K562 (cell line): ENCODE measurements around the gene LAGE3. TPM values are rescaled to one million over a fixed set of nuclear protein-coding genes. Genes with fewer than 3 reads are reported as not detected.

Source experiments
- ATAC-seq: fragments of 200-7000 bp; cut with Tn5 transposase; 3 replicates; pipeline ENCODE4 v1.9.1; 2020; ENCODE audit warnings: moderate library complexity
- BruUV-seq: library from RNA; stranded (reverse); fragments of 400-500 nt; replicated peaks from 2 replicates; lab custom pipeline; 2021; lab: Mats Ljungman, UMichigan
- CTCF ChIA-PET: fragments of 300-600 bp; formaldehyde crosslinking; extraction: SDS; loops from one replicate; lab custom pipeline; 2021; ENCODE audit warnings: low intra/inter-chr PET ratio; lab: Yijun Ruan, JAX
- POLR2A ChIA-PET: fragments of 300-600, 350-650 bp; sonication (Branson Sonifier 250); formaldehyde crosslinking; extraction: SDS; loops from one replicate; lab custom pipeline; 2021; ENCODE audit warnings: antibody characterized with exemption, inconsistent platforms; lab: Yijun Ruan, JAX
- DNase-seq, 4 experiments: peaks; one replicate each; pipeline versions ENCODE4 v3.0.0 to v3.0.0-alpha.2; 2011 to 2018; ENCODE audit warnings: low spot score in 3 of 4, mixed read lengths in 3 of 4; ENCODE audit errors: extremely low read depth in 1 of 4
- FAIRE-seq: peaks from 2 replicates; lab custom pipeline; 2011; peaks lifted over from hg19 to GRCh38; lab: Jason Lieb, UNC
- H2AFZ ChIP-seq: 2 replicates; pipeline ENCODE4 v1.6.0; 2011; ENCODE audit warnings: low read depth, low read length, control low read depth, inconsistent platforms
- H3K27ac ChIP-seq: fragments of 200-600 bp; 3 replicates; pipeline ENCODE4 v1.8.0; 2011; ENCODE audit warnings: low read depth, mild to moderate bottlenecking, control low read depth, inconsistent platforms, low read length, moderate library complexity, mixed read lengths; ENCODE audit errors: extremely low read depth
- H3K27me3 ChIP-seq, 2 experiments: fragments of 300-600 bp in 1 of 2; 2 replicates in 1 of 2; 3 replicates in 1 of 2; pipeline versions ENCODE4 v1.6.0 to v1.8.0; 2011; ENCODE audit warnings: inconsistent platforms in 2 of 2, low read length in 2 of 2, mild to moderate bottlenecking in 1 of 2, mixed read lengths in 1 of 2, moderate library complexity in 1 of 2; ENCODE audit not compliant: control insufficient read depth in 2 of 2, insufficient read depth in 2 of 2
- H3K36me3 ChIP-seq: fragments of 300-600 bp; 3 replicates; pipeline ENCODE4 v1.8.0; 2011; ENCODE audit warnings: mild to moderate bottlenecking, low read length, inconsistent platforms; ENCODE audit not compliant: control insufficient read depth, insufficient read depth
- H3K4me1 ChIP-seq, 2 experiments: fragments of 200-600 bp in 1 of 2; replicated peaks in 1 of 2; 2 replicates in 1 of 2; 3 replicates in 1 of 2; pipeline versions ENCODE4 v1.5.1 to v1.8.0; 2011; ENCODE audit warnings: inconsistent platforms in 2 of 2, low read length in 2 of 2, mild to moderate bottlenecking in 1 of 2, mixed read lengths in 1 of 2, moderate library complexity in 1 of 2; ENCODE audit not compliant: control insufficient read depth in 2 of 2, insufficient read depth in 2 of 2
- H3K4me2 ChIP-seq: 2 replicates; pipeline ENCODE4 v1.6.1; 2011; ENCODE audit warnings: low read length, control low read depth, inconsistent platforms, mixed read lengths; ENCODE audit not compliant: insufficient read depth
- H3K4me3 ChIP-seq: fragments of 200-600 bp; sonication (generic), shearing (Covaris generic); 2 replicates; pipeline ENCODE4 v1.5.1; 2016; ENCODE audit warnings: control low read depth, inconsistent platforms
- H3K79me2 ChIP-seq: fragments of 200-600 bp; 3 replicates; pipeline ENCODE4 v1.8.0; 2011; ENCODE audit warnings: low read length, inconsistent platforms; ENCODE audit not compliant: control insufficient read depth, insufficient read depth
- H3K9ac ChIP-seq, 2 experiments: 2 replicates each; pipeline versions ENCODE4 v1.6.0 to v1.6.1; 2011; ENCODE audit warnings: low read depth in 2 of 2, low read length in 2 of 2, control low read depth in 1 of 2, inconsistent platforms in 1 of 2, mild to moderate bottlenecking in 1 of 2, mixed read lengths in 1 of 2; ENCODE audit not compliant: insufficient read depth in 1 of 2
- H3K9me1 ChIP-seq: one replicate; pipeline ENCODE4 v1.6.0; 2011; ENCODE audit warnings: inconsistent platforms, mild to moderate bottlenecking, low read length, moderate library complexity; ENCODE audit not compliant: control insufficient read depth, insufficient read depth
- H3K9me3 ChIP-seq: replicated peaks from 2 replicates; pipeline ENCODE4 v1.5.1; 2011; ENCODE audit warnings: low read depth, low read length, inconsistent platforms; ENCODE audit not compliant: control insufficient read depth, insufficient read depth
- H4K20me1 ChIP-seq: replicated peaks from 2 replicates; pipeline ENCODE4 v1.6.1; 2011; ENCODE audit warnings: low read length, inconsistent platforms, mixed read lengths; ENCODE audit not compliant: control insufficient read depth, insufficient read depth
- MYC ChIP-seq, 2 experiments: fragments of 250-450 bp in 1 of 2; sonication (Bioruptor Pico) in 1 of 2; IDR thresholded peaks; 2 replicates each; pipeline versions ENCODE4 v1.5.1 to v1.6.1; 2012 to 2021; ENCODE audit warnings: low read depth in 2 of 2, borderline replicate concordance in 1 of 2, improper control_type of control experiment in 1 of 2, low read length in 1 of 2, mild to moderate bottlenecking in 1 of 2, moderate library complexity in 1 of 2
- NEUROD1 ChIP-seq: fragments of 150-350 bp; IDR thresholded peaks from 2 replicates; pipeline ENCODE4 v1.6.1; 2014; ENCODE audit warnings: borderline replicate concordance, low read length, low read depth; ENCODE audit not compliant: partially characterized antibody
- NR4A1 ChIP-seq, 2 experiments: fragments of 250-450 bp in 1 of 2; fragments of 450-650 bp in 1 of 2; sonication (Bioruptor Pico) in 1 of 2; IDR thresholded peaks; 2 replicates each; pipeline versions ENCODE4 v1.4.0 to v1.6.1; 2016 to 2020; ENCODE audit warnings: mild to moderate bottlenecking in 2 of 2, missing compliant biosample characterization in 1 of 2, missing genetic modification characterization in 1 of 2, moderate library complexity in 1 of 2
- RBFOX2 ChIP-seq: fragments of 200-400 bp; formaldehyde crosslinking; IDR thresholded peaks from 2 replicates; pipeline ENCODE4 v1.6.1; 2017; ENCODE audit warnings: low read depth, mild to moderate bottlenecking, low read length, moderate library complexity
- SMARCB1 ChIP-seq: IDR thresholded peaks from 2 replicates; pipeline ENCODE4 v1.6.1; 2011; ENCODE audit warnings: improper control_type of control experiment, low read depth; ENCODE audit not compliant: insufficient read length
- USF2 ChIP-seq: sonication (generic); formaldehyde crosslinking; IDR thresholded peaks from 2 replicates; pipeline ENCODE4 v1.5.0; 2020; ENCODE audit warnings: missing genetic modification reagents
- XRCC5 ChIP-seq: fragments of 200-400 bp; formaldehyde crosslinking; IDR thresholded peaks from 2 replicates; pipeline ENCODE4 v1.6.1; 2017; ENCODE audit warnings: low read depth, mild to moderate bottlenecking, low read length
- WGBS: fragments of 100-300 bp; shearing (Covaris generic); methylation state at CpG from one replicate; pipeline ENCODE4 v1.1.6; 2016; ENCODE audit warnings: low coverage, mixed read lengths; ENCODE audit not compliant: insufficient coverage; ENCODE audit errors: missing lambda C conversion rate; 5-methylcytosine and 5-hydroxymethylcytosine counted together
- in situ Hi-C: fragments of 300-500 bp; cut with MboI; formaldehyde crosslinking; loops from 4 replicates; pipeline ENCODE4 v1.15.0; 2018; ENCODE audit warnings: inconsistent platforms, mixed read lengths
- intact Hi-C: fragments of 100-400 bp; cut with micrococcal nuclease; formaldehyde crosslinking; loops from 2 replicates; pipeline ENCODE4 v1.14.2; 2022
- polyA plus RNA-seq, 8 experiments: library from polyadenylated mRNA; depleted of rRNA in 4 of 8; stranded (reverse) in 5 of 8; unstranded in 3 of 8; fragments of >200 nt; fragmentation: Nextera tagmentation in 2 of 8; fragmentation: Illumina TruSeq in 1 of 8; extraction: Ambion mirVana in 2 of 8; extraction: Trizol in 1 of 8; gene quantifications; 2 replicates each; pipeline versions ENCODE4 v1.2.1 to v1.2.3, GENCODE V29; 2011 to 2014; ENCODE audit warnings: inconsistent platforms in 1 of 8, missing spikeins in 1 of 8
- total RNA-seq, 7 experiments: library from RNA; depleted of rRNA in 6 of 7; stranded (reverse); fragments of >200 nt in 6 of 7; fragmentation: Illumina TruSeq in 2 of 7; extraction: Trizol in 2 of 7; gene quantifications; 2 replicates each; pipeline versions ENCODE4 v1.2.1 to v1.2.3, GENCODE V29; 2011 to 2021; ENCODE audit warnings: low replicate concordance in 1 of 7
- TF ChIP-seq, protein P1 (sequence below): fragments of 250-450 bp; sonication (Bioruptor Pico); IDR thresholded peaks from 2 replicates; pipeline ENCODE4 v1.4.0; 2020; ENCODE audit warnings: mild to moderate bottlenecking
- TF ChIP-seq, protein P2 (sequence below): fragments of 450-650 bp; IDR thresholded peaks from 2 replicates; pipeline ENCODE4 v1.6.1; 2016; ENCODE audit warnings: borderline replicate concordance

The LAGE3 gene
- total and polyA plus RNA-seq, 9 of the 15 experiments (the other 6 are each of a cell fraction or from before 2014, with no cell fraction given), result 28.2 to 125 (median 35.8) TPM

DNA sequence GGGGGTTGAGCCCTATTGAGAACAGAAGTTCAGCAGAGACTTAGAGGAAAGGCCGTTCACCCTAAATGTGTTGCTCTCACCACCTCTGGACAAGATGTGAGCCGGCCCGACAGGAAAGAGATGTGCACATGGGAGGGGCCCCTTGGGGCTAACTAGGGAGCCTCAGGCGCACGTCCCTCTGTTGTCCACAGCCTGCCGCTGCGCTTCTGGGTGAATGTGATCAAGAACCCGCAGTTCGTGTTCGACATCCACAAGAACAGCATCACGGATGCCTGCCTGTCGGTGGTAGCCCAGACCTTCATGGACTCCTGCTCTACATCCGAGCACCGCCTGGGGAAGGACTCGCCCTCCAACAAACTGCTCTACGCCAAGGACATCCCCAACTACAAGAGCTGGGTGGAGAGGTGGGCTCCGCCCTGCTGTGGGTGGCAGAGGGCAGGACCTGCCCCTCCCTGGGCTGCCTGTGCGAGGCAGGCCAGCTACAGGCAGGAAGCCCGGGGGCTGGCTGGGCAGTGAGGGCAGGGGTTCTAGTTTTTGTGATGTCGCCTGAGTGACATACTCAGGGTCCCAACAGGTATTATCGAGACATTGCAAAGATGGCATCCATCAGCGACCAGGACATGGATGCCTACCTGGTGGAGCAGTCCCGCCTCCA lies 8.0 kb downstream of the LAGE3 start:
- H3K36me3 ChIP-seq, result peaks cover 61% of the 10 kb centered on the region; the same call in 2 of the 3 replicates
- FAIRE-seq (no peak), ATAC-seq (no peak), DNase-seq (no peak)
- no peak overlapping the region for H3K4me3 ChIP-seq
- H3K4me2 ChIP-seq, result no peak overlapping the region
- no peaks in the 10 kb centered on the region for H3K9me3 ChIP-seq
- H3K4me1 ChIP-seq, result peaks cover 0 to 14% of the 10 kb centered on the region in 2 experiments; a peak in 2 of 5 replicates
- H2AFZ ChIP-seq, result no peak overlapping the region
- no peak overlapping the region for H3K9ac ChIP-seq
- intact Hi-C loops (no loop called here), in situ Hi-C loops (no loop called here)
- ChIA-PET CTCF (no interaction called here), POLR2A (interaction anchor here (1.1 kb wide), 1 partner anchor 7 kb away, joined by 4 read pairs; the partner anchor contains the start of gene LAGE3)
- 93% methylated on average over 16 of the region's 23 CpGs for WGBS
- no TSS peak for BruUV-seq
- H3K79me2 ChIP-seq, result no peaks in the 10 kb centered on the region
- no peaks in the 10 kb centered on the region for H3K9me1 ChIP-seq
- no peaks in the 10 kb centered on the region for H3K27me3 ChIP-seq
- no peaks in the 10 kb centered on the region for H4K20me1 ChIP-seq
- no peak overlapping the region for H3K27ac ChIP-seq
- TF ChIP-seq XRCC5, result no peak
- TF ChIP-seq USF2, result no peak
- no peak for TF ChIP-seq NR4A1 (CRISPR knock-in tag; IDR thresholded peaks at IDR 0.05)
- no peak for TF ChIP-seq NR4A1 (tag; IDR thresholded peaks at IDR 0.05)
- TF ChIP-seq, protein P1, sequence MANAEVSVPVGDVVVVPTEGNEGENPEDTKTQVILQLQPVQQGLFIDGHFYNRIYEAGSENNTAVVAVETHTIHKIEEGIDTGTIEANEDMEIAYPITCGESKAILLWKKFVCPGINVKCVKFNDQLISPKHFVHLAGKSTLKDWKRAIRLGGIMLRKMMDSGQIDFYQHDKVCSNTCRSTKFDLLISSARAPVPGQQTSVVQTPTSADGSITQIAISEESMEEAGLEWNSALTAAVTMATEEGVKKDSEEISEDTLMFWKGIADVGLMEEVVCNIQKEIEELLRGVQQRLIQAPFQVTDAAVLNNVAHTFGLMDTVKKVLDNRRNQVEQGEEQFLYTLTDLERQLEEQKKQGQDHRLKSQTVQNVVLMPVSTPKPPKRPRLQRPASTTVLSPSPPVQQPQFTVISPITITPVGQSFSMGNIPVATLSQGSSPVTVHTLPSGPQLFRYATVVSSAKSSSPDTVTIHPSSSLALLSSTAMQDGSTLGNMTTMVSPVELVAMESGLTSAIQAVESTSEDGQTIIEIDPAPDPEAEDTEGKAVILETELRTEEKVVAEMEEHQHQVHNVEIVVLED (CRISPR knock-in tag), result no peak
- TF ChIP-seq NEUROD1, result no peak
- no peak for TF ChIP-seq SMARCB1
- TF ChIP-seq RBFOX2, result 0 out of 2 replicates have a peak, but pooled peaks have one; percentile 28
- TF ChIP-seq, protein P2, sequence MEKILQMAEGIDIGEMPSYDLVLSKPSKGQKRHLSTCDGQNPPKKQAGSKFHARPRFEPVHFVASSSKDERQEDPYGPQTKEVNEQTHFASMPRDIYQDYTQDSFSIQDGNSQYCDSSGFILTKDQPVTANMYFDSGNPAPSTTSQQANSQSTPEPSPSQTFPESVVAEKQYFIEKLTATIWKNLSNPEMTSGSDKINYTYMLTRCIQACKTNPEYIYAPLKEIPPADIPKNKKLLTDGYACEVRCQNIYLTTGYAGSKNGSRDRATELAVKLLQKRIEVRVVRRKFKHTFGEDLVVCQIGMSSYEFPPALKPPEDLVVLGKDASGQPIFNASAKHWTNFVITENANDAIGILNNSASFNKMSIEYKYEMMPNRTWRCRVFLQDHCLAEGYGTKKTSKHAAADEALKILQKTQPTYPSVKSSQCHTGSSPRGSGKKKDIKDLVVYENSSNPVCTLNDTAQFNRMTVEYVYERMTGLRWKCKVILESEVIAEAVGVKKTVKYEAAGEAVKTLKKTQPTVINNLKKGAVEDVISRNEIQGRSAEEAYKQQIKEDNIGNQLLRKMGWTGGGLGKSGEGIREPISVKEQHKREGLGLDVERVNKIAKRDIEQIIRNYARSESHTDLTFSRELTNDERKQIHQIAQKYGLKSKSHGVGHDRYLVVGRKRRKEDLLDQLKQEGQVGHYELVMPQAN, result no peak
- TF ChIP-seq MYC (IDR thresholded peaks at IDR 0.05; ENCODE audit: low read depth, low read length), result no peak
- no peak for TF ChIP-seq MYC (CRISPR knock-in tag; IDR thresholded peaks at IDR 0.05; ENCODE audit: borderline replicate concordance, low read depth)
